Endothelial cell of umbilical vein (primary cell): Measurements from ENCODE around the gene ODAD4. TPM values are rescaled to one million over a fixed set of nuclear protein-coding genes. Genes with fewer than 3 reads are reported as not detected.

ENCODE experiments used
- BruUV-seq: library from RNA; stranded (reverse); fragments of 400-500 nt; replicated peaks from 2 replicates; lab custom pipeline; 2021; lab: Mats Ljungman, UMichigan
- CTCF ChIA-PET: fragments of 300-600, 350-600 bp; sonication (Branson Sonifier 250); formaldehyde crosslinking; loops from one replicate; lab custom pipeline; 2021; ENCODE audit warnings: antibody characterized with exemption, inconsistent platforms; lab: Charles Lee
- POLR2A ChIA-PET: fragments of 300-600, 350-600 bp; sonication (Branson Sonifier 250); formaldehyde crosslinking; loops from one replicate; lab custom pipeline; 2021; ENCODE audit warnings: antibody characterized with exemption, inconsistent platforms; lab: Charles Lee
- DNase-seq: peaks from one replicate; pipeline ENCODE4 v3.0.0-alpha.2; 2011; ENCODE audit warnings: low read depth, low spot score
- FAIRE-seq: peaks from 2 replicates; lab custom pipeline; 2011; peaks lifted over from hg19 to GRCh38; lab: Jason Lieb, UNC
- H2AFZ ChIP-seq: 2 replicates; pipeline ENCODE4 v1.6.0; 2012; ENCODE audit warnings: low read depth, low read length, control low read depth, inconsistent platforms
- H3K27ac ChIP-seq: 2 replicates; pipeline ENCODE4 v1.5.1; 2011; ENCODE audit warnings: low read depth, mild to moderate bottlenecking, control low read depth, low read length, moderate library complexity; ENCODE audit not compliant: insufficient read depth
- H3K27me3 ChIP-seq, 2 experiments: 2 replicates each; pipeline versions ENCODE4 v1.6.0 to v1.6.1; 2011; ENCODE audit warnings: low read length in 2 of 2, mixed read lengths in 1 of 2; ENCODE audit not compliant: control insufficient read depth in 2 of 2, insufficient read depth in 2 of 2
- H3K36me3 ChIP-seq, 2 experiments: 2 replicates in 1 of 2; 3 replicates in 1 of 2; pipeline ENCODE4 v1.5.1; 2011; ENCODE audit warnings: low read length in 2 of 2, mild to moderate bottlenecking in 1 of 2, moderate library complexity in 1 of 2; ENCODE audit not compliant: control insufficient read depth in 2 of 2, insufficient read depth in 2 of 2; ENCODE audit errors: extremely low read depth in 1 of 2
- H3K4me1 ChIP-seq: 3 replicates; pipeline ENCODE4 v1.5.1; 2011; ENCODE audit warnings: mild to moderate bottlenecking, low read length; ENCODE audit not compliant: control insufficient read depth, insufficient read depth; ENCODE audit errors: extremely low read depth
- H3K4me2 ChIP-seq: 2 replicates; pipeline ENCODE4 v1.6.1; 2011; ENCODE audit warnings: low read length, control low read depth, mixed read lengths; ENCODE audit not compliant: insufficient read depth
- H3K4me3 ChIP-seq, 3 experiments: fragments of 200-600 bp in 1 of 3; sonication (generic), shearing (Covaris generic) in 1 of 3; replicated peaks in 1 of 3; 2 replicates each; pipeline ENCODE4 v1.5.1; 2011 to 2016; ENCODE audit warnings: control low read depth in 3 of 3, low read length in 3 of 3, mild to moderate bottlenecking in 2 of 3, inconsistent platforms in 1 of 3, low read depth in 1 of 3, moderate library complexity in 1 of 3; ENCODE audit not compliant: insufficient read depth in 1 of 3
- H3K79me2 ChIP-seq: 2 replicates; pipeline ENCODE4 v1.6.0; 2012; ENCODE audit warnings: low read length, inconsistent platforms; ENCODE audit not compliant: control insufficient read depth, insufficient read depth
- H3K9ac ChIP-seq: replicated peaks from 2 replicates; pipeline ENCODE3; 2011; ENCODE audit warnings: low read length, control low read depth; ENCODE audit not compliant: insufficient read depth; ENCODE audit errors: extremely low read depth
- H3K9me1 ChIP-seq: replicated peaks from 3 replicates; pipeline ENCODE4 v1.6.0; 2011; ENCODE audit warnings: mild to moderate bottlenecking, low read length; ENCODE audit not compliant: control insufficient read depth, insufficient read depth; ENCODE audit errors: extremely low read depth
- H3K9me3 ChIP-seq: replicated peaks from 2 replicates; pipeline ENCODE4 v1.5.1; 2012; ENCODE audit warnings: low read length, inconsistent platforms; ENCODE audit not compliant: control insufficient read depth, insufficient read depth
- H4K20me1 ChIP-seq: replicated peaks from 2 replicates; pipeline ENCODE3; 2011; ENCODE audit warnings: mild to moderate bottlenecking, low read length; ENCODE audit not compliant: control insufficient read depth, insufficient read depth; ENCODE audit errors: extremely low read depth
- CTCF ChIP-seq, 2 donors: IDR thresholded peaks; 1 replicate in 1 of 2; 2 replicates in 1 of 2; pipeline ENCODE4 v1.5.1; 2011; ENCODE audit warnings: low read length in 2 of 2, mild to moderate bottlenecking in 2 of 2, moderate library complexity in 2 of 2, control low read depth in 1 of 2, inconsistent platforms in 1 of 2, low read depth in 1 of 2; ENCODE audit not compliant: insufficient read depth in 1 of 2; ENCODE audit errors: extremely low read depth in 1 of 2
- EZH2 ChIP-seq: IDR thresholded peaks from 2 replicates; pipeline ENCODE4 v1.6.1; 2012; ENCODE audit warnings: borderline replicate concordance, low read depth, mild to moderate bottlenecking, moderate library complexity, low read length, inconsistent platforms; ENCODE audit not compliant: severe bottlenecking
- FOS ChIP-seq: IDR thresholded peaks from 2 replicates; pipeline ENCODE4 v1.6.1; 2011; ENCODE audit warnings: mild to moderate bottlenecking, low read length, moderate library complexity, borderline replicate concordance; ENCODE audit not compliant: insufficient read depth
- GATA2 ChIP-seq: IDR thresholded peaks from 2 replicates; pipeline ENCODE4 v1.7.0; 2011; ENCODE audit warnings: low read depth, mild to moderate bottlenecking, moderate library complexity, mixed read lengths, low read length; ENCODE audit not compliant: insufficient read length, insufficient read depth
- JUN ChIP-seq: IDR thresholded peaks from 2 replicates; pipeline ENCODE4 v1.6.1; 2011; ENCODE audit warnings: borderline replicate concordance, low read depth; ENCODE audit not compliant: insufficient read length, insufficient read depth
- MAX ChIP-seq: IDR thresholded peaks from 2 replicates; pipeline ENCODE4 v1.6.1; 2011; ENCODE audit not compliant: insufficient read depth, insufficient read length
- MYC ChIP-seq: IDR thresholded peaks from one replicate; pipeline ENCODE4 v1.6.1; 2011; ENCODE audit warnings: mild to moderate bottlenecking, low read depth, low read length
- POLR2A ChIP-seq: IDR thresholded peaks from 2 replicates; pipeline ENCODE4 v1.6.1; 2012; ENCODE audit warnings: low read depth, mild to moderate bottlenecking, control low read depth, low read length
- POLR2AphosphoS5 ChIP-seq: IDR thresholded peaks from 2 replicates; pipeline ENCODE4 v1.6.1; 2012; ENCODE audit warnings: low read depth, mild to moderate bottlenecking, control low read depth, low read length, moderate library complexity; ENCODE audit not compliant: insufficient read depth
- dilution Hi-C: fragments of 300-500 bp; cut with MboI; formaldehyde crosslinking; loops from one replicate; pipeline ENCODE4 v1.15.0; 2019; ENCODE audit warnings: low sequenced_read_pairs; ENCODE audit not compliant: extremely low pct_ligation_motif_present
- intact Hi-C: fragments of 100-400 bp; cut with micrococcal nuclease; formaldehyde crosslinking; loops from one replicate; pipeline ENCODE4 v1.10.0; 2022
- polyA plus RNA-seq, 4 experiments: library from polyadenylated mRNA; depleted of rRNA in 3 of 4; stranded (reverse) in 3 of 4; unstranded in 1 of 4; fragments of >200 nt; gene quantifications; 2 replicates each; pipeline versions ENCODE4 v1.2.1 to v1.2.3, GENCODE V29; 2011 to 2012; ENCODE audit warnings: missing spikeins in 1 of 4
- total RNA-seq: library from RNA; stranded (reverse); gene quantifications from 2 replicates; pipeline ENCODE4 v1.2.3, GENCODE V29; 2021

The ODAD4 gene
- total and polyA plus RNA-seq, 2 donors (not counting 3 experiments of a cell fraction or from before 2014, with no cell fraction given) = 0.19 to 1.0 TPM

- Histone ChIP-seq H3K4me1 (peaks cover 14% of the 10 kb centered on the region), H3K27ac (no peak overlapping the region), H3K4me3 (no peak overlapping the region), H3K9ac (no peak overlapping the region), H4K20me1 (no peaks in the 10 kb centered on the region), H3K36me3 (peaks cover 29 to 40% of the 10 kb centered on the region in 2 experiments), H3K9me3 (no peaks in the 10 kb centered on the region), H3K27me3 (no peaks in the 10 kb centered on the region), H3K4me2 (no peak overlapping the region), H2AFZ (no peak overlapping the region), H3K9me1 (no peaks in the 10 kb centered on the region), H3K79me2 (peaks cover 80% of the 10 kb centered on the region)
- TF ChIP-seq FOS = no peak
- TF ChIP-seq MYC = no peak
- no peak for TF ChIP-seq POLR2A
- DNase-seq (no peak), FAIRE-seq (no peak)
- BruUV-seq = no TSS peak
- ChIA-PET CTCF (interaction anchor here (1.1 to 1.9 kb wide), 2 partner anchors 17 to 46 kb away, joined by 3 to 11 read pairs; partner anchors contain the start of gene ODAD4), POLR2A (no interaction called here)
- intact Hi-C loops (no loop called here), dilution Hi-C loops (no loop called here)
These were observed 16.6 kb upstream of the ODAD4 start for GRCh38 chr17:41913798-41914197.

- dilution Hi-C loops = no loop called here
- POLR2A ChIA-PET = no interaction called here
- H3K27ac ChIP-seq = no peak overlapping the region
These were observed 16.1 kb upstream of the ODAD4 start for GRCh38 chr17:41914358-41914766.

More at GRCh38 chr17:41914358-41914766, 16.1 kb upstream of the ODAD4 start:
- peaks cover 29 to 35% of the 10 kb centered on the region in 2 experiments for H3K36me3 ChIP-seq
- H4K20me1 ChIP-seq = no peaks in the 10 kb centered on the region
- no peak overlapping the region for H3K4me3 ChIP-seq
- FAIRE-seq (no peak), DNase-seq (no peak)
- H3K79me2 ChIP-seq = peaks cover 80% of the 10 kb centered on the region
- H3K9me1 ChIP-seq = no peaks in the 10 kb centered on the region
- H3K27me3 ChIP-seq = no peaks in the 10 kb centered on the region
- no peak overlapping the region for H2AFZ ChIP-seq
- H3K4me1 ChIP-seq = peaks cover 15% of the 10 kb centered on the region
- no peak for TF ChIP-seq MAX
- TF ChIP-seq JUN = no peak
- TF ChIP-seq POLR2AphosphoS5 = no peak
- no peak for TF ChIP-seq EZH2
- TF ChIP-seq GATA2 = no peak
- no peak for TF ChIP-seq FOS
- TF ChIP-seq POLR2A = no peak
- TF ChIP-seq CTCF (IDR thresholded peaks at IDR 0.05; ENCODE audit: extremely low read depth in 1 of 2, insufficient read depth in 1 of 2, low read depth in 1 of 2, low read length in 2 of 2) = no peak
- H3K9me3 ChIP-seq = no peaks in the 10 kb centered on the region
- BruUV-seq = no TSS peak
- CTCF ChIA-PET = no interaction called here
- intact Hi-C loops = no loop called here
- no peak overlapping the region for H3K4me2 ChIP-seq
- H3K9ac ChIP-seq = no peak overlapping the region
